PC-3 (cell line): ENCODE data around the gene ACER2.

Source experiments
- CTCF ChIP-seq: fragments of 300-600 bp; sonication (generic); conservative IDR thresholded peaks from 2 replicates; pipeline ENCODE4 v1.5.1; 2017; ENCODE audit warnings: antibody characterized with exemption, low read depth, mild to moderate bottlenecking, low read length
- EZH2phosphoT487 ChIP-seq: fragments of 300-600 bp; sonication (generic); IDR thresholded peaks from 2 replicates; pipeline ENCODE4 v1.6.1; 2018; ENCODE audit warnings: mild to moderate bottlenecking, antibody characterized with exemption, low read length, borderline replicate concordance

GRCh38 chr9:19479874-19480273 lies 71.1 kb downstream of the ACER2 start:
- TF ChIP-seq EZH2phosphoT487 (no peak), CTCF (no peak)
